ENCODE results near the gene POLR2H. TPM values are rescaled to one million over a fixed set of nuclear protein-coding genes. Genes with fewer than 3 reads are reported as not detected.
A peak's percentile ranks its signal among the peaks of the same experiment; 100 is the strongest.
"Not testable (repeated sequence)": the region's sequence is repeated elsewhere in the genome, so short reads cannot be mapped to it uniquely, and the experiment has no call there.

Gene POLR2H
- total RNA-seq, 6 donors from 2014 or later: 41.4 to 235 (median 66.2) TPM

GRCh38 chr3:184338511-184338945 is 23.0 kb upstream of the POLR2H start:
- ATAC-seq (ENCODE audit: low FRiP score in 2 of 2) (peak in 1 of 2 donors; percentile 36), DNase-seq (peak in 1 of 2 donors; percentile 91)
- peak overlapping the region in 3 of 4 donors; percentile 1 to 22 (median 11) for H3K4me3 ChIP-seq
- H3K27ac ChIP-seq: peak overlapping the region; percentile 38 to 97 (median 94)
- TF ChIP-seq EP300 (IDR thresholded peaks at IDR 0.05): no peak
- TF ChIP-seq, protein P1, sequence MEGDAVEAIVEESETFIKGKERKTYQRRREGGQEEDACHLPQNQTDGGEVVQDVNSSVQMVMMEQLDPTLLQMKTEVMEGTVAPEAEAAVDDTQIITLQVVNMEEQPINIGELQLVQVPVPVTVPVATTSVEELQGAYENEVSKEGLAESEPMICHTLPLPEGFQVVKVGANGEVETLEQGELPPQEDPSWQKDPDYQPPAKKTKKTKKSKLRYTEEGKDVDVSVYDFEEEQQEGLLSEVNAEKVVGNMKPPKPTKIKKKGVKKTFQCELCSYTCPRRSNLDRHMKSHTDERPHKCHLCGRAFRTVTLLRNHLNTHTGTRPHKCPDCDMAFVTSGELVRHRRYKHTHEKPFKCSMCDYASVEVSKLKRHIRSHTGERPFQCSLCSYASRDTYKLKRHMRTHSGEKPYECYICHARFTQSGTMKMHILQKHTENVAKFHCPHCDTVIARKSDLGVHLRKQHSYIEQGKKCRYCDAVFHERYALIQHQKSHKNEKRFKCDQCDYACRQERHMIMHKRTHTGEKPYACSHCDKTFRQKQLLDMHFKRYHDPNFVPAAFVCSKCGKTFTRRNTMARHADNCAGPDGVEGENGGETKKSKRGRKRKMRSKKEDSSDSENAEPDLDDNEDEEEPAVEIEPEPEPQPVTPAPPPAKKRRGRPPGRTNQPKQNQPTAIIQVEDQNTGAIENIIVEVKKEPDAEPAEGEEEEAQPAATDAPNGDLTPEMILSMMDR (IDR thresholded peaks at IDR 0.05): peak in 3 of 6 experiments; percentile 8 to 34 (median 20)
- no peak for TF ChIP-seq POLR2A (IDR thresholded peaks at IDR 0.05)
- no peak for TF ChIP-seq POLR2AphosphoS5 (IDR thresholded peaks at IDR 0.05)
- peaks cover 33 to 52% (median 39%) of the 10 kb centered on the region in 4 donors for H3K4me1 ChIP-seq
- 51 to 76% methylated on average over 5 to 31 of the region's 37 CpGs for WGBS, 2 donors
- H3K27me3 ChIP-seq: no peaks in the 10 kb centered on the region
- no peaks in the 10 kb centered on the region for H3K9me3 ChIP-seq
- peaks cover 6 to 40% (median 24%) of the 10 kb centered on the region in 4 donors for H3K36me3 ChIP-seq

GRCh38 chr3:184339001-184339400 is 22.5 kb upstream of the POLR2H start:
- H3K9me3 ChIP-seq: no peaks in the 10 kb centered on the region
- TF ChIP-seq POLR2A (IDR thresholded peaks at IDR 0.05) (no peak), EP300 (IDR thresholded peaks at IDR 0.05) (no peak), POLR2AphosphoS5 (IDR thresholded peaks at IDR 0.05) (no peak)
- TF ChIP-seq, protein P1 (IDR thresholded peaks at IDR 0.05): no peak
- H3K27me3 ChIP-seq: no peaks in the 10 kb centered on the region
- peak overlapping the region in 3 of 4 donors; percentile 1 to 22 (median 11) for H3K4me3 ChIP-seq
- no peak for DNase-seq
- WGBS, 2 donors: 68 to 77% methylated on average over 8 of the region's 8 CpGs
- peak overlapping the region; percentile 18 to 97 (median 67) for H3K27ac ChIP-seq
- no peak for ATAC-seq (ENCODE audit: low FRiP score in 2 of 2)
- H3K4me1 ChIP-seq: peaks cover 33 to 52% (median 39%) of the 10 kb centered on the region in 4 donors
- H3K36me3 ChIP-seq: peaks cover 6 to 38% (median 22%) of the 10 kb centered on the region in 4 donors

GRCh38 chr3:184339451-184340135 is 21.9 kb upstream of the POLR2H start:
- H3K27me3 ChIP-seq; H3K4me3 ChIP-seq; ATAC-seq (ENCODE audit: low FRiP score in 2 of 2); H3K27ac ChIP-seq; H3K9me3 ChIP-seq; DNase-seq: not testable (repeated sequence)
- Histone ChIP-seq H3K4me1 (peaks cover 33 to 47% (median 39%) of the 10 kb centered on the region in 4 donors), H3K36me3 (peaks cover 3 to 36% (median 21%) of the 10 kb centered on the region in 4 donors)
- WGBS, 2 donors: 91% methylated on average over 19 of the region's 19 CpGs

- Histone ChIP-seq H3K27ac (peak overlapping the region in 1 of 4 donors; percentile 30), H3K4me3 (no peak overlapping the region), H3K9me3 (no peaks in the 10 kb centered on the region), H3K27me3 (no peaks in the 10 kb centered on the region), H3K36me3 (peaks cover 0 to 34% (median 22%) of the 10 kb centered on the region in 4 donors), H3K4me1 (peaks cover 27 to 42% (median 37%) of the 10 kb centered on the region in 4 donors)
- DNase-seq (peak in 1 of 2 donors; percentile 94), ATAC-seq (ENCODE audit: low FRiP score in 2 of 2) (peak in 1 of 2 donors; percentile 66)
- TF ChIP-seq EP300 (IDR thresholded peaks at IDR 0.05) (no peak), POLR2AphosphoS5 (IDR thresholded peaks at IDR 0.05) (no peak), POLR2A (IDR thresholded peaks at IDR 0.05) (no peak)
- TF ChIP-seq, protein P1 (IDR thresholded peaks at IDR 0.05): no peak
- WGBS, 2 donors: 76 to 90% methylated on average over 7 of the region's 7 CpGs
These were observed 19.6 kb upstream of the POLR2H start for GRCh38 chr3:184341925-184342324.

DNA sequence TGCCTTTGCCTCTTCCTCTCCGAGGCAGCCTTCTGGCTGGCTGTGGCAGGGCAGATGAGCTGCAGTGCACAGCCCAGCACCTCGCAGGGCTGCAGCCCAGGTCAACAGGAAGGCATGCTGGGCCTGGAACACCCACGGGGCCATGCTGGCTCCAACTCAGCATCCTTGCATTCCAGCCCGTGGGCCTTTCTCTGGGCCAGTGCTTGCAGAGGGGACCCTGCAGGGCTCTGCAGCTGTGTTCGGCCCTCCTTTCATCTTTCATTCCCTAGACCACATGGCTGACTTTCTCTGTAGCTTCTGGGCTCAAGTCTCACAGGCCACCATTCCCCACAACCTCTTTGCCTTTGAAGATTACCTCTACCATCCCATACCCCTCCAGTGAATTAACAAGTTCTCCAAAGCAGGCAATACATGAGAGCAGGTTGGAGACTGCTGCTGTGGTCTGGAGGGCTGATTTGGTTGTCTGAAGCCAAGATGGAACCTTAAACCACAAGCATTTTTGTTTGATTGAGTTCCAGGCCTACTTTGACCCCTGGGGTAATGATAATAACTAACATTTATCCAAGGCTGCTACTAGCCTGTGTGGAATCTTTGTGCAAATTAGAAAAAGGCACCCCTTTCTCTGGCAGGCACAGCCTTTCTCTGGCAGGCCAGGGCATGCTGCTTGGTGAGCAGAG is 18.2 kb upstream of the POLR2H start:
- H3K27me3 ChIP-seq: no peaks in the 10 kb centered on the region
- no peaks in the 10 kb centered on the region for H3K9me3 ChIP-seq
- DNase-seq: no peak
- no peak for ATAC-seq (ENCODE audit: low FRiP score in 2 of 2)
- peaks cover 0 to 34% (median 22%) of the 10 kb centered on the region in 4 donors for H3K36me3 ChIP-seq
- 70 to 91% methylated on average over 5 of the region's 5 CpGs for WGBS, 2 donors
- TF ChIP-seq, protein P1 (IDR thresholded peaks at IDR 0.05): no peak
- no peak for TF ChIP-seq EP300 (IDR thresholded peaks at IDR 0.05)
- no peak for TF ChIP-seq POLR2AphosphoS5 (IDR thresholded peaks at IDR 0.05)
- no peak for TF ChIP-seq POLR2A (IDR thresholded peaks at IDR 0.05)
- H3K4me1 ChIP-seq: peaks cover 14 to 29% (median 22%) of the 10 kb centered on the region in 4 donors
- no peak overlapping the region for H3K4me3 ChIP-seq
- no peak overlapping the region for H3K27ac ChIP-seq
